B cell (primary cell): ENCODE results near the gene MED27. TPM values are rescaled to one million over a fixed set of nuclear protein-coding genes. Genes with fewer than 3 reads are reported as not detected.

Experiments used
- ATAC-seq: fragments of 200-7000 bp; cut with Tn5 transposase; one replicate; pipeline ENCODE4 v1.10.0; 2021; ENCODE audit warnings: low read depth, mild to moderate bottlenecking, moderate number of reproducible peaks, moderate library complexity
- CTCF ChIA-PET: fragments of 350-600 bp; sonication (Branson Sonifier 250); formaldehyde crosslinking; loops from one replicate; lab custom pipeline; 2021; ENCODE audit warnings: antibody characterized with exemption, inconsistent platforms; lab: Charles Lee
- POLR2A ChIA-PET: fragments of 350-600 bp; sonication (Branson Sonifier 250); formaldehyde crosslinking; loops from one replicate; lab custom pipeline; 2021; ENCODE audit warnings: antibody characterized with exemption; lab: Charles Lee
- DNase-seq: peaks from one replicate; pipeline ENCODE4 v3.0.0; 2013
- H2AFZ ChIP-seq: 2 replicates; pipeline ENCODE4 v1.6.1; 2012; ENCODE audit warnings: mild to moderate bottlenecking, low read depth, low read length; ENCODE audit not compliant: insufficient read depth, poor library complexity, severe bottlenecking
- H3K27ac ChIP-seq, 2 donors: 1 replicate in 1 of 2; 2 replicates in 1 of 2; pipeline ENCODE4 v1.5.1; 2012 to 2013; ENCODE audit warnings: low read length in 2 of 2, mild to moderate bottlenecking in 2 of 2, moderate library complexity in 1 of 2
- H3K27me3 ChIP-seq, 4 experiments: fragments of 200-600 bp in 1 of 4; sonication (generic) in 1 of 4; replicated peaks in 1 of 4; 1 replicate in 2 of 4; 2 replicates in 2 of 4; pipeline versions ENCODE4 v1.6.1 to v1.7.0; 2013 to 2016; ENCODE audit warnings: low read length in 3 of 4, mild to moderate bottlenecking in 2 of 4, mixed read lengths in 1 of 4, moderate library complexity in 1 of 4; ENCODE audit not compliant: insufficient read depth in 4 of 4, control insufficient read depth in 3 of 4; ENCODE audit errors: control extremely low read depth in 1 of 4
- H3K36me3 ChIP-seq, 2 experiments: replicated peaks in 1 of 2; 1 replicate in 1 of 2; 2 replicates in 1 of 2; pipeline versions ENCODE4 v1.6.1 to v1.7.1; 2013; ENCODE audit warnings: low read length in 1 of 2; ENCODE audit not compliant: insufficient read depth in 2 of 2, control insufficient read depth in 1 of 2; ENCODE audit errors: control extremely low read depth in 1 of 2, extremely low read depth in 1 of 2
- H3K4me1 ChIP-seq, 2 donors: fragments of 200-600 bp in 1 of 2; sonication (generic) in 1 of 2; 1 replicate in 1 of 2; 2 replicates in 1 of 2; pipeline versions ENCODE4 v1.5.1 to v1.6.1; 2013 to 2017; ENCODE audit warnings: low read length in 2 of 2; ENCODE audit not compliant: control insufficient read depth in 2 of 2, insufficient read depth in 2 of 2
- H3K4me2 ChIP-seq: replicated peaks from 2 replicates; pipeline ENCODE3; 2012; ENCODE audit warnings: mild to moderate bottlenecking, low read depth, low read length; ENCODE audit not compliant: poor library complexity, severe bottlenecking
- H3K4me3 ChIP-seq, 5 experiments: fragments of 200-600 bp in 1 of 5; sonication (generic) in 1 of 5; 1 replicate in 3 of 5; 2 replicates in 2 of 5; pipeline versions ENCODE4 v1.5.1 to v1.7.0; 2011 to 2016; ENCODE audit warnings: low read length in 4 of 5, mild to moderate bottlenecking in 4 of 5, low read depth in 2 of 5, control low read depth in 1 of 5, moderate library complexity in 1 of 5; ENCODE audit not compliant: insufficient read depth in 1 of 5; ENCODE audit errors: control extremely low read depth in 1 of 5, extremely low read depth in 1 of 5
- H3K79me2 ChIP-seq: fragments of 200-600 bp; sonication (generic); one replicate; pipeline ENCODE4 v1.6.0; 2016; ENCODE audit warnings: low read length; ENCODE audit not compliant: control insufficient read depth, insufficient read depth
- H3K9ac ChIP-seq: fragments of 200-600 bp; sonication (generic); 2 replicates; pipeline ENCODE4 v1.6.1; 2017; ENCODE audit warnings: mild to moderate bottlenecking, low read length, moderate library complexity
- H3K9me3 ChIP-seq, 3 donors: one replicate each; pipeline versions ENCODE4 v1.6.1 to v1.7.1; 2013; ENCODE audit warnings: low read length in 2 of 3; ENCODE audit not compliant: control insufficient read depth in 2 of 3, insufficient read depth in 1 of 3; ENCODE audit errors: control extremely low read depth in 1 of 3
- H4K20me1 ChIP-seq: 2 replicates; pipeline ENCODE4 v1.6.0; 2012; ENCODE audit warnings: mild to moderate bottlenecking, low read length; ENCODE audit not compliant: insufficient read depth, control insufficient read depth, poor library complexity, severe bottlenecking
- H3K27ac Mint-ChIP-seq: one replicate; pipeline ENCODE4 v1.8.0; 2021; ENCODE audit warnings: mixed read lengths
- H3K27me3 Mint-ChIP-seq: one replicate; pipeline ENCODE4 v1.8.0; 2021; ENCODE audit warnings: mixed read lengths
- H3K4me1 Mint-ChIP-seq: one replicate; pipeline ENCODE4 v1.8.0; 2021; ENCODE audit warnings: mixed read lengths
- H3K4me3 Mint-ChIP-seq: one replicate; pipeline ENCODE4 v1.8.0; 2021; ENCODE audit warnings: mixed read lengths
- H3K9me3 Mint-ChIP-seq: one replicate; pipeline ENCODE4 v1.8.0; 2022; ENCODE audit warnings: mixed read lengths; ENCODE audit not compliant: insufficient read depth
- EZH2 ChIP-seq: IDR thresholded peaks from 2 replicates; pipeline ENCODE4 v1.6.1; 2012; ENCODE audit warnings: borderline replicate concordance, low read depth, mild to moderate bottlenecking, moderate library complexity, low read length; ENCODE audit not compliant: insufficient read depth, poor library complexity, severe bottlenecking
- WGBS: methylation state at CpG from one replicate; pipeline ENCODE4 v1.1.5; 2013; ENCODE audit warnings: missing lambda C conversion rate; ENCODE audit not compliant: insufficient coverage; 5-methylcytosine and 5-hydroxymethylcytosine counted together
- intact Hi-C: fragments of 100-400 bp; cut with micrococcal nuclease; formaldehyde crosslinking; loops from one replicate; pipeline ENCODE4 v1.10.0; 2022
- polyA plus RNA-seq: library from polyadenylated mRNA; depleted of rRNA; stranded (reverse); fragments of >200 nt; gene quantifications from 2 replicates; pipeline ENCODE4 v1.2.3, GENCODE V29; 2012
- total RNA-seq, 2 donors: library from RNA; stranded (reverse); fragments of 120-200 nt in 1 of 2; gene quantifications; 1 replicate in 1 of 2; 2 replicates in 1 of 2; pipeline versions ENCODE4 v1.2.3 to v1.2.4, GENCODE V29; 2013 to 2022
- TF ChIP-seq, protein P1 (sequence below): fragments of 200-600 bp; IDR thresholded peaks from one replicate; pipeline ENCODE4 v1.8.0; 2022; ENCODE audit warnings: antibody characterized with exemption, mild to moderate bottlenecking

The MED27 gene
- total and polyA plus RNA-seq, 2 donors (not counting 1 experiment from before 2014, with no cell fraction given), result 17.4 to 17.7 TPM

GRCh38 chr9:131950487-131950886 is 129.2 kb downstream of the MED27 start:
- H3K9ac ChIP-seq, result no peak overlapping the region
- Mint-ChIP-seq H3K27me3 (no peaks in the 10 kb centered on the region), H3K27ac (no peak overlapping the region), H3K9me3 (no peaks in the 10 kb centered on the region), H3K4me1 (peaks cover 5% of the 10 kb centered on the region), H3K4me3 (no peak overlapping the region)
- POLR2A ChIA-PET, result no interaction called here
- no peaks in the 10 kb centered on the region for H3K9me3 ChIP-seq
- no peaks in the 10 kb centered on the region for H3K79me2 ChIP-seq
- CTCF ChIA-PET, result no interaction called here
- ATAC-seq (no peak), DNase-seq (no peak)
- intact Hi-C loops, result no loop called here
- no peaks in the 10 kb centered on the region for H3K36me3 ChIP-seq
- peaks cover 8% of the 10 kb centered on the region for H4K20me1 ChIP-seq
- TF ChIP-seq EZH2, result no peak
- TF ChIP-seq, protein P1, sequence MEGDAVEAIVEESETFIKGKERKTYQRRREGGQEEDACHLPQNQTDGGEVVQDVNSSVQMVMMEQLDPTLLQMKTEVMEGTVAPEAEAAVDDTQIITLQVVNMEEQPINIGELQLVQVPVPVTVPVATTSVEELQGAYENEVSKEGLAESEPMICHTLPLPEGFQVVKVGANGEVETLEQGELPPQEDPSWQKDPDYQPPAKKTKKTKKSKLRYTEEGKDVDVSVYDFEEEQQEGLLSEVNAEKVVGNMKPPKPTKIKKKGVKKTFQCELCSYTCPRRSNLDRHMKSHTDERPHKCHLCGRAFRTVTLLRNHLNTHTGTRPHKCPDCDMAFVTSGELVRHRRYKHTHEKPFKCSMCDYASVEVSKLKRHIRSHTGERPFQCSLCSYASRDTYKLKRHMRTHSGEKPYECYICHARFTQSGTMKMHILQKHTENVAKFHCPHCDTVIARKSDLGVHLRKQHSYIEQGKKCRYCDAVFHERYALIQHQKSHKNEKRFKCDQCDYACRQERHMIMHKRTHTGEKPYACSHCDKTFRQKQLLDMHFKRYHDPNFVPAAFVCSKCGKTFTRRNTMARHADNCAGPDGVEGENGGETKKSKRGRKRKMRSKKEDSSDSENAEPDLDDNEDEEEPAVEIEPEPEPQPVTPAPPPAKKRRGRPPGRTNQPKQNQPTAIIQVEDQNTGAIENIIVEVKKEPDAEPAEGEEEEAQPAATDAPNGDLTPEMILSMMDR, result no peak
- H3K27ac ChIP-seq, result no peak overlapping the region
- 53% methylated on average over 5 of the region's 9 CpGs for WGBS
- no peaks in the 10 kb centered on the region for H3K4me1 ChIP-seq
- H3K4me2 ChIP-seq, result no peak overlapping the region
- H3K27me3 ChIP-seq, result no peaks in the 10 kb centered on the region
- H2AFZ ChIP-seq, result no peak overlapping the region
- no peak overlapping the region for H3K4me3 ChIP-seq

DNA sequence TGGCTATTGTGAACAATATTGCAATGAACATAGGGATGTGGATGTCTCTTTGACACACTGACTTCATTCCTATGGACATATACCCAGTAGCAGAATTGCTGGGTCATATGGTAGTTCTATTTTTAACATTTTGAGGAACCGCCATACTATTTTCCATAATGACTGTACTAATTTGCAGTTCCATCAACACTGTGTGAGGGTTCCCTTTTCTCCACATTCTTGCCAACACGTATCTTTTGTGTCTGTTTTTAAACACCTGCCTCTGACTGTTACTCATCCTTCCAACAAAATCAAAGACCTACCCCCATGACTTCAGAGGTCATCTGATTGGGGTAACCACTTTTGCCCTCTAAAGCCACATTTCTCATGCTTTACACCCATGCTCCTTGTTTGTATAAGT is 133.5 kb downstream of the MED27 start:
- H3K27me3 Mint-ChIP-seq, result no peaks in the 10 kb centered on the region
- no peak overlapping the region for H3K27ac Mint-ChIP-seq
- POLR2A ChIA-PET, result no interaction called here
- Histone ChIP-seq H3K9me3 (no peaks in the 10 kb centered on the region), H3K27ac (no peak overlapping the region), H3K4me3 (no peak overlapping the region), H4K20me1 (no peaks in the 10 kb centered on the region), H2AFZ (no peak overlapping the region), H3K36me3 (no peaks in the 10 kb centered on the region), H3K27me3 (no peaks in the 10 kb centered on the region), H3K4me1 (no peaks in the 10 kb centered on the region), H3K9ac (no peak overlapping the region), H3K79me2 (no peaks in the 10 kb centered on the region), H3K4me2 (no peak overlapping the region)
- H3K9me3 Mint-ChIP-seq, result no peaks in the 10 kb centered on the region
- H3K4me3 Mint-ChIP-seq, result no peak overlapping the region
- ATAC-seq (no peak), DNase-seq (no peak)
- intact Hi-C loops, result no loop called here
- CTCF ChIA-PET, result no interaction called here
- TF ChIP-seq, protein P1, result no peak
- no peak for TF ChIP-seq EZH2
- WGBS, result 100% methylated on average over 1 of the region's 2 CpGs
- H3K4me1 Mint-ChIP-seq, result peaks cover 4% of the 10 kb centered on the region
